OCI-LY7 (cell line): ENCODE measurements around the gene NTSR1. TPM values are rescaled to one million over a fixed set of nuclear protein-coding genes. Genes with fewer than 3 reads are reported as not detected.

Experiments used
- BruUV-seq: library from RNA; stranded (reverse); fragments of 400-500 nt; replicated peaks from 2 replicates; lab custom pipeline; 2021; lab: Mats Ljungman, UMichigan
- CTCF ChIA-PET: fragments of 300-600 bp; sonication (Branson Sonifier 250); formaldehyde crosslinking; loops from one replicate; lab custom pipeline; 2022; ENCODE audit warnings: antibody characterized with exemption; ENCODE audit not compliant: unreplicated experiment; lab: Charles Lee
- POLR2A ChIA-PET: fragments of 300-600 bp; sonication (Branson Sonifier 250); formaldehyde crosslinking; loops from one replicate; lab custom pipeline; 2022; ENCODE audit warnings: antibody characterized with exemption; lab: Charles Lee
- DNase-seq: peaks from one replicate; pipeline ENCODE4 v3.0.0-alpha.2; 2015; ENCODE audit warnings: low spot score
- H2AFZ ChIP-seq: fragments of 200-600 bp; sonication (generic), shearing (Covaris generic); 2 replicates; pipeline ENCODE4 v1.6.1; 2014; ENCODE audit warnings: mild to moderate bottlenecking, antibody characterized with exemption, low read length, moderate library complexity
- H3K27ac ChIP-seq: fragments of 200-600 bp; sonication (generic); 2 replicates; pipeline ENCODE4 v1.5.1; 2014; ENCODE audit warnings: mixed run types, low read depth, mild to moderate bottlenecking, moderate library complexity, low read length, inconsistent platforms; ENCODE audit not compliant: poor library complexity, severe bottlenecking
- H3K36me3 ChIP-seq: fragments of 200-600 bp; sonication (generic); 2 replicates; pipeline ENCODE4 v1.6.1; 2014; ENCODE audit warnings: mild to moderate bottlenecking, antibody characterized with exemption, low read length, moderate library complexity, mixed read lengths; ENCODE audit not compliant: insufficient read depth
- H3K4me1 ChIP-seq: fragments of 200-600 bp; sonication (generic); 2 replicates; pipeline ENCODE4 v1.5.1; 2014; ENCODE audit warnings: mild to moderate bottlenecking, low read length; ENCODE audit not compliant: insufficient read depth, poor library complexity, severe bottlenecking
- H3K4me2 ChIP-seq: fragments of 200-600 bp; sonication (generic); 2 replicates; pipeline ENCODE4 v1.6.1; 2014; ENCODE audit warnings: mild to moderate bottlenecking, low read length
- H3K4me3 ChIP-seq: fragments of 200-600 bp; sonication (generic); 2 replicates; pipeline ENCODE4 v1.5.1; 2014; ENCODE audit warnings: mild to moderate bottlenecking, low read depth, low read length; ENCODE audit not compliant: poor library complexity, severe bottlenecking
- H3K79me2 ChIP-seq: fragments of 200-600 bp; sonication (generic); 2 replicates; pipeline ENCODE4 v1.6.1; 2016; ENCODE audit warnings: low read depth, mild to moderate bottlenecking, low read length, moderate library complexity, mixed read lengths; ENCODE audit not compliant: insufficient read depth
- H3K9me2 ChIP-seq: fragments of 200-600 bp; sonication (generic); 2 replicates; pipeline ENCODE4 v1.6.1; 2016; ENCODE audit warnings: mild to moderate bottlenecking, low read length, mixed read lengths; ENCODE audit not compliant: insufficient read depth
- H3K9me3 ChIP-seq: fragments of 200-600 bp; sonication (generic); 2 replicates; pipeline ENCODE4 v1.6.1; 2014; ENCODE audit warnings: mild to moderate bottlenecking, mixed run types, low read length, mixed read lengths
- H4K20me1 ChIP-seq: fragments of 200-600 bp; sonication (generic); 2 replicates; pipeline ENCODE4 v1.6.1; 2014; ENCODE audit warnings: mild to moderate bottlenecking, antibody characterized with exemption, low read length, moderate library complexity, mixed read lengths; ENCODE audit not compliant: insufficient read depth
- CTCF ChIP-seq: fragments of 200-600 bp; sonication (generic); conservative IDR thresholded peaks from 2 replicates; pipeline ENCODE4 v1.5.1; 2014; ENCODE audit warnings: mild to moderate bottlenecking, antibody characterized with exemption, low read length, moderate library complexity, mixed read lengths
- EZH2phosphoT487 ChIP-seq: fragments of 200-600 bp; sonication (generic); IDR thresholded peaks from 2 replicates; pipeline ENCODE4 v1.6.1; 2018; ENCODE audit warnings: low read depth, borderline replicate concordance, mild to moderate bottlenecking, mixed run types, antibody characterized with exemption, low read length, moderate library complexity, mixed read lengths
- intact Hi-C: fragments of 100-400 bp; cut with micrococcal nuclease; formaldehyde crosslinking; loops from one replicate; pipeline ENCODE4 v1.10.0; 2022; ENCODE audit not compliant: unreplicated experiment
- total RNA-seq, 2 experiments: library from RNA; depleted of rRNA in 1 of 2; stranded (reverse); fragments of >200 nt in 1 of 2; shearing (Covaris generic) in 1 of 2; gene quantifications; 2 replicates each; pipeline ENCODE4 v1.2.3, GENCODE V29; 2014 to 2022

NTSR1 gene
- total RNA-seq, 2 experiments from 2014 or later, result not detected

- no peaks in the 10 kb centered on the region for H3K79me2 ChIP-seq
- no TSS peak for BruUV-seq
- H3K4me2 ChIP-seq, result no peak overlapping the region
- POLR2A ChIA-PET, result no interaction called here
- H3K4me3 ChIP-seq, result no peak overlapping the region
- intact Hi-C loops, result no loop called here
- H3K4me1 ChIP-seq, result no peaks in the 10 kb centered on the region
- H3K9me3 ChIP-seq, result peaks cover 8% of the 10 kb centered on the region; the same call in 1 of the 2 replicates
- H3K36me3 ChIP-seq, result no peaks in the 10 kb centered on the region
- no peaks in the 10 kb centered on the region for H3K9me2 ChIP-seq
- no peak overlapping the region for H2AFZ ChIP-seq
- H4K20me1 ChIP-seq, result no peaks in the 10 kb centered on the region
- no peak for TF ChIP-seq EZH2phosphoT487
- no peak for TF ChIP-seq CTCF
- no peak for DNase-seq
- H3K27ac ChIP-seq, result no peak overlapping the region
- CTCF ChIA-PET, result no interaction called here
Measured at GRCh38 chr20:62717933-62718332, 9.3 kb downstream of the NTSR1 start.

GRCh38 chr20:62718546-62718945, 9.9 kb downstream of the NTSR1 start:
- Histone ChIP-seq H3K4me3 (no peak overlapping the region), H3K27ac (no peak overlapping the region), H3K79me2 (no peaks in the 10 kb centered on the region), H2AFZ (no peak overlapping the region), H3K9me3 (peaks cover 8% of the 10 kb centered on the region; the same call in 1 of the 2 replicates), H4K20me1 (no peaks in the 10 kb centered on the region), H3K4me2 (no peak overlapping the region), H3K36me3 (no peaks in the 10 kb centered on the region), H3K4me1 (no peaks in the 10 kb centered on the region), H3K9me2 (no peaks in the 10 kb centered on the region)
- ChIA-PET CTCF (no interaction called here), POLR2A (interaction anchor here (1.0 kb wide), 1 partner anchor 95 kb away, joined by 5 read pairs; no protein-coding TSS in a partner anchor)
- no peak for DNase-seq
- no TSS peak for BruUV-seq
- intact Hi-C loops, result no loop called here
- TF ChIP-seq CTCF (no peak), EZH2phosphoT487 (no peak)

GRCh38 chr20:62719250-62719935, 10.8 kb downstream of the NTSR1 start:
- intact Hi-C loops, result no loop called here
- Histone ChIP-seq H3K79me2 (no peaks in the 10 kb centered on the region), H4K20me1 (no peaks in the 10 kb centered on the region), H3K9me3 (peaks cover 8% of the 10 kb centered on the region; the same call in 1 of the 2 replicates), H3K4me3 (no peak overlapping the region), H2AFZ (no peak overlapping the region), H3K9me2 (no peaks in the 10 kb centered on the region), H3K27ac (no peak overlapping the region), H3K4me2 (no peak overlapping the region), H3K4me1 (no peaks in the 10 kb centered on the region), H3K36me3 (no peaks in the 10 kb centered on the region)
- no TSS peak for BruUV-seq
- POLR2A ChIA-PET, result interaction anchor here (0.6 to 1.0 kb wide), 4 partner anchors 52 to 605 kb away, joined by 3 to 5 read pairs (median 4); partner anchors contain the start of gene SLCO4A1
- TF ChIP-seq EZH2phosphoT487 (no peak), CTCF (no peak)
- CTCF ChIA-PET, result no interaction called here
- DNase-seq, result no peak
